ENCODE results near the gene CACNA1C.

DNA sequence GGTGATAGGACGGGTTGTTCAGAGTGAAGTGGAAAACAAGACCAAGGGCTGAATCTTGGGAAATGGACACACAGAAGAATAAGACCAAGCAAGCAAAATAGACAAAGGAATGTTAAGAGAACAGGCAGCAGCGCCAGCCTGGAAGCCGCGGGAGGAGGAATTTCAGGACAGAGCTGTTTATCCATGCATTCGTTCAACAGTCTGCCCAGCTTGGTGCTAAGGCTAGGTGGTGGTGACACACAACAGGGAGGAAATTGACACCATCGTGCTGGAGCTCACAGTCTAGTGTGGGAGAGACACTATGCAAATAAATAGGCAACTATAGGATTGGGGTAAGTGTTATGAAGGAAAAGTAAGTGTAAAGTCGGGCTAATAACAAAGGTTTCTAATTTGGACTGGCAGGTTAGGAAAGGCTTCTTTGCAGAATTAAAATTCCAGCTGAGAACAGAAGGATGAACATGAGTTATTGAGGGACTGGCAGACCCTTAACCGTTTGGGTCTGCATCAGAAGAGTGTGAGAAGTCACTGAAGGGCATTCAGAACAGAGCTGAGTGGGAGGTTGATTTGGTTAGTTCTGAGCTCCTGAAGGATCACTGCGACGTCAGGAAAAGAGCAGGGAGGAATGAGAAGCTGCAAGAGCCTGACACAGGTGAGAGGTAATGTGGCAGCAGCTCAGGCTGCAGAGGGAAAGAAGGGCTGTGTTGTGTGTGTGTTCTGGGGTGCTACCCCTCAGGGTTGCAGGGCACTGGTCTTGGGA lies 499.4 kb downstream of the CACNA1C start:
- no peak for TF ChIP-seq POLR2A (IDR thresholded peaks at IDR 0.05; ENCODE audit: low read depth, low read length)
- TF ChIP-seq, protein P1, sequence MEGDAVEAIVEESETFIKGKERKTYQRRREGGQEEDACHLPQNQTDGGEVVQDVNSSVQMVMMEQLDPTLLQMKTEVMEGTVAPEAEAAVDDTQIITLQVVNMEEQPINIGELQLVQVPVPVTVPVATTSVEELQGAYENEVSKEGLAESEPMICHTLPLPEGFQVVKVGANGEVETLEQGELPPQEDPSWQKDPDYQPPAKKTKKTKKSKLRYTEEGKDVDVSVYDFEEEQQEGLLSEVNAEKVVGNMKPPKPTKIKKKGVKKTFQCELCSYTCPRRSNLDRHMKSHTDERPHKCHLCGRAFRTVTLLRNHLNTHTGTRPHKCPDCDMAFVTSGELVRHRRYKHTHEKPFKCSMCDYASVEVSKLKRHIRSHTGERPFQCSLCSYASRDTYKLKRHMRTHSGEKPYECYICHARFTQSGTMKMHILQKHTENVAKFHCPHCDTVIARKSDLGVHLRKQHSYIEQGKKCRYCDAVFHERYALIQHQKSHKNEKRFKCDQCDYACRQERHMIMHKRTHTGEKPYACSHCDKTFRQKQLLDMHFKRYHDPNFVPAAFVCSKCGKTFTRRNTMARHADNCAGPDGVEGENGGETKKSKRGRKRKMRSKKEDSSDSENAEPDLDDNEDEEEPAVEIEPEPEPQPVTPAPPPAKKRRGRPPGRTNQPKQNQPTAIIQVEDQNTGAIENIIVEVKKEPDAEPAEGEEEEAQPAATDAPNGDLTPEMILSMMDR (conservative IDR thresholded peaks at IDR 0.05; ENCODE audit: low read depth, low read length): no peak
- TF ChIP-seq BHLHE40 (IDR thresholded peaks at IDR 0.05; ENCODE audit: low read depth, low read length): no peak
- no peak for TF ChIP-seq SMC3 (IDR thresholded peaks at IDR 0.05; ENCODE audit: low read depth, low read length)
- TF ChIP-seq, protein P2, sequence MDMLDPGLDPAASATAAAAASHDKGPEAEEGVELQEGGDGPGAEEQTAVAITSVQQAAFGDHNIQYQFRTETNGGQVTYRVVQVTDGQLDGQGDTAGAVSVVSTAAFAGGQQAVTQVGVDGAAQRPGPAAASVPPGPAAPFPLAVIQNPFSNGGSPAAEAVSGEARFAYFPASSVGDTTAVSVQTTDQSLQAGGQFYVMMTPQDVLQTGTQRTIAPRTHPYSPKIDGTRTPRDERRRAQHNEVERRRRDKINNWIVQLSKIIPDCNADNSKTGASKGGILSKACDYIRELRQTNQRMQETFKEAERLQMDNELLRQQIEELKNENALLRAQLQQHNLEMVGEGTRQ (IDR thresholded peaks at IDR 0.05; ENCODE audit: low read depth, low read length): no peak
- no peak for TF ChIP-seq RFX5 (IDR thresholded peaks at IDR 0.05; ENCODE audit: low read depth, low read length)
- TF ChIP-seq MAZ (IDR thresholded peaks at IDR 0.05; ENCODE audit: borderline replicate concordance, low read depth, low read length): no peak
- TF ChIP-seq ELK1 (IDR thresholded peaks at IDR 0.05; ENCODE audit: borderline replicate concordance, low read depth, low read length): no peak

Measured in IMR-90 (cell line).